ENCODE data around the gene RACGAP1.

DNA sequence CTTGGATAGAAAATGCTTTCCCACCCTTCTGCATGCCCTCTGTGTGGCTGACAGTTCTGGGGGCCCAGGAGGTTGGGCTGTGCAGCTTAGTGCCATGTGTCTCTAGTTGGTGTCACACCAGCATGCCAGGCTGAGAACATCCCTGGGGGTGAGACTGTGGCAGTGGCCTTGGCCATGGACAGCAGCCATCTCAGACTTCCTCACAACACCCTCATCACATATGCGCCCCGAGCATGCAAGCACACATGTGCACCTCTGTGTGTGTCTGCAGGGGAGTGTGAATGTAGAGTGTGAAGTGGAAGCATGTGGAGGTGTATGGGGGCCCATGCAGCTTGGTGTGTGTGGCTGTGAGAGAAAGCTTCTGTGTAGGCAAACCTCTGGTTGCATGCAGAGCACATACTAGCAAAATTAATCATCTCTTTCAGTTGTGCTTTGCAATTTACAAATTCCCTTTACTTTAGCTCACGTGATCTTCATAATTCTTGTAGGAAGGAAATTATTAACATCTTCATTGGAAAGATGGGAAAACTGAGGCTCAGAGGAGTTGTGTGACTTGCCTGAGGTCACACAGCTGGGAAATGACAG is 40.5 kb upstream of the RACGAP1 start:
- TF ChIP-seq, protein P1, sequence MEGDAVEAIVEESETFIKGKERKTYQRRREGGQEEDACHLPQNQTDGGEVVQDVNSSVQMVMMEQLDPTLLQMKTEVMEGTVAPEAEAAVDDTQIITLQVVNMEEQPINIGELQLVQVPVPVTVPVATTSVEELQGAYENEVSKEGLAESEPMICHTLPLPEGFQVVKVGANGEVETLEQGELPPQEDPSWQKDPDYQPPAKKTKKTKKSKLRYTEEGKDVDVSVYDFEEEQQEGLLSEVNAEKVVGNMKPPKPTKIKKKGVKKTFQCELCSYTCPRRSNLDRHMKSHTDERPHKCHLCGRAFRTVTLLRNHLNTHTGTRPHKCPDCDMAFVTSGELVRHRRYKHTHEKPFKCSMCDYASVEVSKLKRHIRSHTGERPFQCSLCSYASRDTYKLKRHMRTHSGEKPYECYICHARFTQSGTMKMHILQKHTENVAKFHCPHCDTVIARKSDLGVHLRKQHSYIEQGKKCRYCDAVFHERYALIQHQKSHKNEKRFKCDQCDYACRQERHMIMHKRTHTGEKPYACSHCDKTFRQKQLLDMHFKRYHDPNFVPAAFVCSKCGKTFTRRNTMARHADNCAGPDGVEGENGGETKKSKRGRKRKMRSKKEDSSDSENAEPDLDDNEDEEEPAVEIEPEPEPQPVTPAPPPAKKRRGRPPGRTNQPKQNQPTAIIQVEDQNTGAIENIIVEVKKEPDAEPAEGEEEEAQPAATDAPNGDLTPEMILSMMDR (conservative IDR thresholded peaks at IDR 0.05), result no peak
- no peak for TF ChIP-seq EZH2 (IDR thresholded peaks at IDR 0.05; ENCODE audit: low read depth)

Measured in PC-9 (cell line).